Neural progenitor cell (in vitro differentiated cells): ENCODE results near the gene MAP7. TPM values are rescaled to one million over a fixed set of nuclear protein-coding genes. Genes with fewer than 3 reads are reported as not detected.

Experiments used
- DNase-seq: peaks from one replicate; pipeline ENCODE4 v3.0.0-alpha.2; 2016; ENCODE audit warnings: low spot score
- H2AFZ ChIP-seq: fragments of 200-600 bp; sonication (generic); replicated peaks from 2 replicates; pipeline ENCODE4 v1.6.1; 2016; ENCODE audit warnings: antibody characterized with exemption
- H3F3A ChIP-seq: fragments of 200-600 bp; sonication (generic); 2 replicates; pipeline ENCODE4 v1.6.1; 2016; ENCODE audit warnings: antibody characterized with exemption, low read depth
- H3K27ac ChIP-seq: fragments of 200-600 bp; sonication (generic); 2 replicates; pipeline ENCODE4 v1.5.1; 2016; ENCODE audit warnings: mild to moderate bottlenecking
- H3K27me3 ChIP-seq: fragments of 200-600 bp; sonication (generic); 2 replicates; pipeline ENCODE4 v1.6.1; 2016; ENCODE audit warnings: mild to moderate bottlenecking, moderate library complexity
- H3K36me3 ChIP-seq: fragments of 200-600 bp; sonication (generic); 2 replicates; pipeline ENCODE4 v1.5.1; 2016
- H3K4me1 ChIP-seq: fragments of 200-600 bp; sonication (generic); 2 replicates; pipeline ENCODE4 v1.6.1; 2016; ENCODE audit warnings: mixed run types
- H3K4me2 ChIP-seq: fragments of 200-600 bp; sonication (generic); 2 replicates; pipeline ENCODE4 v1.6.1; 2016
- H3K4me3 ChIP-seq: fragments of 200-600 bp; sonication (generic); 2 replicates; pipeline ENCODE4 v1.5.1; 2016
- H3K79me2 ChIP-seq: fragments of 200-600 bp; sonication (generic); 2 replicates; pipeline ENCODE4 v1.6.1; 2016; ENCODE audit warnings: low read depth
- H3K9ac ChIP-seq: fragments of 200-600 bp; sonication (generic); 2 replicates; pipeline ENCODE4 v1.6.1; 2016
- H3K9me3 ChIP-seq: fragments of 200-600 bp; sonication (generic); 2 replicates; pipeline ENCODE4 v1.5.1; 2016; ENCODE audit warnings: low read depth
- H4K20me1 ChIP-seq: fragments of 200-600 bp; sonication (generic); 2 replicates; pipeline ENCODE4 v1.6.1; 2016; ENCODE audit warnings: low read depth
- H3K27ac Mint-ChIP-seq: 3 replicates; pipeline ENCODE4 v1.8.0; 2021; ENCODE audit warnings: mixed read lengths
- H3K27me3 Mint-ChIP-seq: 2 replicates; pipeline ENCODE4 v1.8.0; 2022; ENCODE audit warnings: low read depth, mild to moderate bottlenecking, inconsistent platforms, moderate library complexity, mixed read lengths; ENCODE audit not compliant: insufficient read depth
- H3K36me3 Mint-ChIP-seq: 3 replicates; pipeline ENCODE4 v1.8.0; 2021; ENCODE audit warnings: mixed read lengths
- H3K4me1 Mint-ChIP-seq: 3 replicates; pipeline ENCODE4 v1.8.0; 2021; ENCODE audit warnings: mixed read lengths
- H3K4me3 Mint-ChIP-seq: 3 replicates; pipeline ENCODE4 v1.8.0; 2021; ENCODE audit warnings: mild to moderate bottlenecking, moderate library complexity, mixed read lengths
- H3K9me3 Mint-ChIP-seq: 3 replicates; pipeline ENCODE4 v1.8.0; 2020; ENCODE audit warnings: mixed read lengths
- CTCF ChIP-seq: fragments of 200-600 bp; sonication (generic); IDR thresholded peaks from 2 replicates; pipeline ENCODE4 v1.5.1; 2017; ENCODE audit warnings: antibody characterized with exemption, mild to moderate bottlenecking
- EZH2 ChIP-seq: fragments of 200-600 bp; sonication (generic); IDR thresholded peaks from 2 replicates; pipeline ENCODE4 v1.6.1; 2017; ENCODE audit warnings: antibody characterized with exemption, mild to moderate bottlenecking, moderate library complexity
- EZH2phosphoT487 ChIP-seq: fragments of 200-600 bp; sonication (generic); IDR thresholded peaks from 2 replicates; pipeline ENCODE4 v1.6.1; 2017; ENCODE audit warnings: antibody characterized with exemption
- total RNA-seq: library from RNA; depleted of rRNA; stranded (reverse); fragments of >200 nt; gene quantifications from 2 replicates; pipeline ENCODE4 v1.2.3, GENCODE V29; 2015; ENCODE audit warnings: low replicate concordance

The MAP7 gene
- total RNA-seq, 1 donor from 2014 or later, result 9.0 TPM

- no peaks in the 10 kb centered on the region for H3K9me3 Mint-ChIP-seq
- Histone ChIP-seq H3F3A (no peaks in the 10 kb centered on the region), H2AFZ (peak overlapping the region; percentile 18), H3K9ac (no peak overlapping the region), H3K4me3 (no peak overlapping the region), H3K36me3 (no peaks in the 10 kb centered on the region), H3K4me2 (no peak overlapping the region), H3K27me3 (no peaks in the 10 kb centered on the region), H3K27ac (no peak overlapping the region), H3K79me2 (no peaks in the 10 kb centered on the region), H3K9me3 (no peaks in the 10 kb centered on the region), H3K4me1 (peaks cover 3% of the 10 kb centered on the region), H4K20me1 (no peaks in the 10 kb centered on the region)
- DNase-seq, result no peak
- no peaks in the 10 kb centered on the region for H3K36me3 Mint-ChIP-seq
- no peak overlapping the region for H3K4me3 Mint-ChIP-seq
- H3K27me3 Mint-ChIP-seq, result no peaks in the 10 kb centered on the region
- H3K27ac Mint-ChIP-seq, result no peak overlapping the region
- TF ChIP-seq CTCF, result no peak
- no peak for TF ChIP-seq EZH2phosphoT487
- no peak for TF ChIP-seq EZH2
- H3K4me1 Mint-ChIP-seq, result no peaks in the 10 kb centered on the region
These were observed 14.0 kb upstream of the MAP7 start for GRCh38 chr6:136564180-136564579.

GRCh38 chr6:136563386-136564152, 13.3 kb upstream of the MAP7 start:
- Mint-ChIP-seq H3K27me3 (no peaks in the 10 kb centered on the region), H3K9me3 (no peaks in the 10 kb centered on the region), H3K4me3 (no peak overlapping the region), H3K4me1 (no peaks in the 10 kb centered on the region), H3K27ac (no peak overlapping the region), H3K36me3 (no peaks in the 10 kb centered on the region)
- TF ChIP-seq CTCF (no peak), EZH2 (no peak), EZH2phosphoT487 (no peak)
- H3K9ac ChIP-seq, result no peak overlapping the region
- H3K4me3 ChIP-seq, result no peak overlapping the region
- no peaks in the 10 kb centered on the region for H3K27me3 ChIP-seq
- no peaks in the 10 kb centered on the region for H4K20me1 ChIP-seq
- H3K27ac ChIP-seq, result no peak overlapping the region
- H3K9me3 ChIP-seq, result no peaks in the 10 kb centered on the region
- peak overlapping the region; percentile 18 for H2AFZ ChIP-seq
- no peaks in the 10 kb centered on the region for H3K36me3 ChIP-seq
- no peaks in the 10 kb centered on the region for H3F3A ChIP-seq
- DNase-seq, result no peak
- no peaks in the 10 kb centered on the region for H3K79me2 ChIP-seq
- peaks cover 3% of the 10 kb centered on the region for H3K4me1 ChIP-seq
- no peak overlapping the region for H3K4me2 ChIP-seq

GRCh38 chr6:136562211-136562610, 12.0 kb upstream of the MAP7 start:
- Mint-ChIP-seq H3K4me1 (no peaks in the 10 kb centered on the region), H3K36me3 (no peaks in the 10 kb centered on the region), H3K9me3 (no peaks in the 10 kb centered on the region), H3K4me3 (no peak overlapping the region), H3K27ac (no peak overlapping the region), H3K27me3 (no peaks in the 10 kb centered on the region)
- DNase-seq, result no peak
- no peaks in the 10 kb centered on the region for H4K20me1 ChIP-seq
- H3K36me3 ChIP-seq, result no peaks in the 10 kb centered on the region
- peaks cover 3% of the 10 kb centered on the region for H3K4me1 ChIP-seq
- H3K27ac ChIP-seq, result no peak overlapping the region
- H3K9ac ChIP-seq, result no peak overlapping the region
- H3K9me3 ChIP-seq, result no peaks in the 10 kb centered on the region
- no peaks in the 10 kb centered on the region for H3K79me2 ChIP-seq
- TF ChIP-seq CTCF, result no peak
- TF ChIP-seq EZH2, result no peak
- no peak for TF ChIP-seq EZH2phosphoT487
- H2AFZ ChIP-seq, result no peak overlapping the region
- H3K4me3 ChIP-seq, result no peak overlapping the region
- H3K4me2 ChIP-seq, result no peak overlapping the region
- H3F3A ChIP-seq, result no peaks in the 10 kb centered on the region
- H3K27me3 ChIP-seq, result no peaks in the 10 kb centered on the region
